ENCODE data around the gene TMEM178A.

DNA sequence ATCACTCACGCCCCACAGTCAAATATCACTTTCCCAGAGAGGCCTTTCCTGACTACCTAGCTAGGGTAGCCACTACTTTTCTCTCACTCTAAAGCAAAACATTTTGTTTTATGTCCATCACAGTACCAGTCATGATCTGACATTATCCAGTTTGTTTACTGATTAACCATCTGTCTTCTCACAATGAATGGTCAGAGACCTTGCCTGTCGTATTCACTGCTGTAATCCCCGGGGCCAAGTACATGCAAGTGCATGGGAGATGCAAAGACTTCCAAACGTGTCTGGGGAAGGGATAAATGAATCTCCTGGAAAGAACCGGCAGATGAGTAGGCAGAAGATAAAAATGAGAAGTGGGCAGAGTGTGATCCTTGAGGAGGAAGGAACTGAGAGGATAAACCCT lies 73.7 kb downstream of the TMEM178A start:
- TF ChIP-seq, protein P1, sequence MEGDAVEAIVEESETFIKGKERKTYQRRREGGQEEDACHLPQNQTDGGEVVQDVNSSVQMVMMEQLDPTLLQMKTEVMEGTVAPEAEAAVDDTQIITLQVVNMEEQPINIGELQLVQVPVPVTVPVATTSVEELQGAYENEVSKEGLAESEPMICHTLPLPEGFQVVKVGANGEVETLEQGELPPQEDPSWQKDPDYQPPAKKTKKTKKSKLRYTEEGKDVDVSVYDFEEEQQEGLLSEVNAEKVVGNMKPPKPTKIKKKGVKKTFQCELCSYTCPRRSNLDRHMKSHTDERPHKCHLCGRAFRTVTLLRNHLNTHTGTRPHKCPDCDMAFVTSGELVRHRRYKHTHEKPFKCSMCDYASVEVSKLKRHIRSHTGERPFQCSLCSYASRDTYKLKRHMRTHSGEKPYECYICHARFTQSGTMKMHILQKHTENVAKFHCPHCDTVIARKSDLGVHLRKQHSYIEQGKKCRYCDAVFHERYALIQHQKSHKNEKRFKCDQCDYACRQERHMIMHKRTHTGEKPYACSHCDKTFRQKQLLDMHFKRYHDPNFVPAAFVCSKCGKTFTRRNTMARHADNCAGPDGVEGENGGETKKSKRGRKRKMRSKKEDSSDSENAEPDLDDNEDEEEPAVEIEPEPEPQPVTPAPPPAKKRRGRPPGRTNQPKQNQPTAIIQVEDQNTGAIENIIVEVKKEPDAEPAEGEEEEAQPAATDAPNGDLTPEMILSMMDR (IDR thresholded peaks at IDR 0.05), result no peak
- TF ChIP-seq POLR2A (IDR thresholded peaks at IDR 0.05), result no peak
